ENCODE data around the gene SLC7A6. TPM values are rescaled to one million over a fixed set of nuclear protein-coding genes. Genes with fewer than 3 reads are reported as not detected.
"Not testable (repeated sequence)": the region's sequence is repeated elsewhere in the genome, so short reads cannot be mapped to it uniquely, and the experiment has no call there.

The SLC7A6 gene
- total RNA-seq, 1 experiment from 2014 or later, result 12.1 TPM

- no peak for DNase-seq (ENCODE audit: low read depth)
Observed at GRCh38 chr16:68283801-68284598, 19.7 kb downstream of the SLC7A6 start.

GRCh38 chr16:68284847-68285246, 20.5 kb downstream of the SLC7A6 start:
- DNase-seq (ENCODE audit: low read depth), result no peak

- no peak for DNase-seq (ENCODE audit: low read depth)
Observed at GRCh38 chr16:68285683-68286082, 21.4 kb downstream of the SLC7A6 start.

- DNase-seq (ENCODE audit: low read depth), result no peak
Observed at GRCh38 chr16:68286153-68287074, 22.1 kb downstream of the SLC7A6 start.

GRCh38 chr16:68287276-68288251, 23.2 kb downstream of the SLC7A6 start:
- peak; percentile 99 for DNase-seq (ENCODE audit: low read depth)

GRCh38 chr16:68288252-68288650, 23.9 kb downstream of the SLC7A6 start:
- no peak for DNase-seq (ENCODE audit: low read depth)

GRCh38 chr16:68288796-68289195, 24.5 kb downstream of the SLC7A6 start:
- not testable (repeated sequence) for DNase-seq (ENCODE audit: low read depth)

GRCh38 chr16:68289202-68289601, 24.9 kb downstream of the SLC7A6 start:
- DNase-seq (ENCODE audit: low read depth), result no peak

- DNase-seq (ENCODE audit: low read depth), result peak; percentile 79
Observed at GRCh38 chr16:68289621-68290329, 25.4 kb downstream of the SLC7A6 start.

- no peak for DNase-seq (ENCODE audit: low read depth)
Observed at GRCh38 chr16:68290450-68290849, 26.1 kb downstream of the SLC7A6 start.

GRCh38 chr16:68291227-68291626, 26.9 kb downstream of the SLC7A6 start:
- no peak for DNase-seq (ENCODE audit: low read depth)

GRCh38 chr16:68292425-68292824, 28.1 kb downstream of the SLC7A6 start:
- no peak for DNase-seq (ENCODE audit: low read depth)

- no peak for DNase-seq (ENCODE audit: low read depth)
Observed at GRCh38 chr16:68296291-68296690, 32.0 kb downstream of the SLC7A6 start.

- no peak for DNase-seq (ENCODE audit: low read depth)
Observed at GRCh38 chr16:68296693-68297092, 32.4 kb downstream of the SLC7A6 start.

- peak; percentile 13 for DNase-seq (ENCODE audit: low read depth)
Observed at GRCh38 chr16:68297908-68298307, 33.6 kb downstream of the SLC7A6 start.

GRCh38 chr16:68298312-68298711, 34.0 kb downstream of the SLC7A6 start:
- no peak for DNase-seq (ENCODE audit: low read depth)

- DNase-seq (ENCODE audit: low read depth), result peak; percentile 62
Observed at GRCh38 chr16:68298907-68299561, 34.7 kb downstream of the SLC7A6 start.

- no peak for DNase-seq (ENCODE audit: low read depth)
Observed at GRCh38 chr16:68299571-68300453, 35.5 kb downstream of the SLC7A6 start.

- DNase-seq (ENCODE audit: low read depth), result peak; percentile 14
Observed at GRCh38 chr16:68300734-68301459, 36.6 kb downstream of the SLC7A6 start.

Measured in M059J (cell line).